GM12875 (cell line): ENCODE measurements around the gene KCNIP4.

Experiments
- H3K4me3 ChIP-seq: one replicate; pipeline ENCODE4 v1.5.1; 2011; ENCODE audit warnings: low read depth, low read length, control low read depth
- CTCF ChIP-seq: IDR thresholded peaks from 2 replicates; pipeline ENCODE4 v1.5.1; 2011; ENCODE audit warnings: low read depth, mild to moderate bottlenecking, control low read depth, inconsistent platforms, low read length, moderate library complexity, borderline replicate concordance; ENCODE audit not compliant: insufficient read depth

KCNIP4 gene

GRCh38 chr4:21002976-21003375 is 945.6 kb downstream of the KCNIP4 start:
- no peak for TF ChIP-seq CTCF

GRCh38 chr4:21002286-21002685 is 946.3 kb downstream of the KCNIP4 start:
- H3K4me3 ChIP-seq, result no peak overlapping the region
- TF ChIP-seq CTCF, result no peak

More at GRCh38 chr4:21002976-21003375, 945.6 kb downstream of the KCNIP4 start:
- H3K4me3 ChIP-seq, result no peak overlapping the region

GRCh38 chr4:21001490-21001889 is 947.1 kb downstream of the KCNIP4 start:
- TF ChIP-seq CTCF, result no peak
- H3K4me3 ChIP-seq, result no peak overlapping the region

- TF ChIP-seq CTCF, result no peak
- H3K4me3 ChIP-seq, result no peak overlapping the region
These were observed 950.7 kb downstream of the KCNIP4 start for GRCh38 chr4:20997886-20998285.

GRCh38 chr4:20995610-20996009 is 953.0 kb downstream of the KCNIP4 start:
- TF ChIP-seq CTCF, result no peak
- no peak overlapping the region for H3K4me3 ChIP-seq

GRCh38 chr4:20995015-20995414 is 953.6 kb downstream of the KCNIP4 start:
- no peak overlapping the region for H3K4me3 ChIP-seq
- TF ChIP-seq CTCF, result no peak

- no peak for TF ChIP-seq CTCF
These were observed 956.6 kb downstream of the KCNIP4 start for GRCh38 chr4:20992002-20992401.

More at GRCh38 chr4:20992002-20992401, 956.6 kb downstream of the KCNIP4 start:
- no peak overlapping the region for H3K4me3 ChIP-seq
